ELR (cell line): ENCODE measurements around the gene TTC17.
"Not testable (repeated sequence)": the region's sequence is repeated elsewhere in the genome, so short reads cannot be mapped to it uniquely, and the experiment has no call there.

Experiments
- DNase-seq: peaks from one replicate; pipeline ENCODE4 v3.0.0-alpha.2; 2015; ENCODE audit warnings: low read depth

The TTC17 gene

GRCh38 chr11:43458486-43458885 lies 99.8 kb downstream of the TTC17 start:
- no peak for DNase-seq

- no peak for DNase-seq
Observed at GRCh38 chr11:43459246-43459645, 100.5 kb downstream of the TTC17 start.

- DNase-seq: no peak
Observed at GRCh38 chr11:43462359-43462758, 103.6 kb downstream of the TTC17 start.

GRCh38 chr11:43467958-43468357 lies 109.2 kb downstream of the TTC17 start:
- DNase-seq: no peak

GRCh38 chr11:43477491-43477890 lies 118.8 kb downstream of the TTC17 start:
- DNase-seq: not testable (repeated sequence)

GRCh38 chr11:43486141-43486540 lies 127.4 kb downstream of the TTC17 start:
- peak; percentile 56 for DNase-seq

GRCh38 chr11:43489869-43490465 lies 131.2 kb downstream of the TTC17 start:
- DNase-seq: no peak

- no peak for DNase-seq
Observed at GRCh38 chr11:43492701-43493100, 134.0 kb downstream of the TTC17 start.

GRCh38 chr11:43493431-43493830 lies 134.7 kb downstream of the TTC17 start:
- no peak for DNase-seq

- DNase-seq: no peak
Observed at GRCh38 chr11:43497144-43497543, 138.4 kb downstream of the TTC17 start.

GRCh38 chr11:43498561-43498960 lies 139.8 kb downstream of the TTC17 start:
- no peak for DNase-seq

- peak; percentile 32 for DNase-seq
Observed at GRCh38 chr11:43503417-43503816, 144.7 kb downstream of the TTC17 start.

GRCh38 chr11:43504316-43504950 lies 145.7 kb downstream of the TTC17 start:
- peak; percentile 44 for DNase-seq

- DNase-seq: no peak
Observed at GRCh38 chr11:43505171-43505570, 146.5 kb downstream of the TTC17 start.

GRCh38 chr11:43507171-43507570 lies 148.5 kb downstream of the TTC17 start:
- DNase-seq: no peak

GRCh38 chr11:43508511-43508918 lies 149.8 kb downstream of the TTC17 start:
- peak; percentile 85 for DNase-seq

- DNase-seq: no peak
Observed at GRCh38 chr11:43511959-43512358, 153.2 kb downstream of the TTC17 start.

GRCh38 chr11:43515090-43515489 lies 156.4 kb downstream of the TTC17 start:
- peak; percentile 18 for DNase-seq

GRCh38 chr11:43516316-43516850 lies 157.7 kb downstream of the TTC17 start:
- DNase-seq: no peak

GRCh38 chr11:43517518-43517917 lies 158.8 kb downstream of the TTC17 start:
- peak; percentile 49 for DNase-seq

GRCh38 chr11:43518408-43519160 lies 159.9 kb downstream of the TTC17 start:
- DNase-seq: peak; percentile 34

GRCh38 chr11:43521471-43521870 lies 162.8 kb downstream of the TTC17 start:
- DNase-seq: no peak

GRCh38 chr11:43523632-43524031 lies 164.9 kb downstream of the TTC17 start:
- DNase-seq: no peak
